HepG2 (cell line): ENCODE measurements around the gene MED19.

Experiments used
- CCAR2 ChIP-seq: fragments of 200-400 bp; formaldehyde crosslinking; optimal IDR thresholded peaks from 2 replicates; pipeline ENCODE3; 2018; ENCODE audit warnings: low read depth, mild to moderate bottlenecking, low read length, moderate library complexity
- EZH2 ChIP-seq: conservative IDR thresholded peaks from 2 replicates; pipeline ENCODE4 v1.6.1; 2012; ENCODE audit warnings: mild to moderate bottlenecking, low read depth, low read length, moderate library complexity
- KAT8 ChIP-seq: IDR thresholded peaks from 2 replicates; pipeline ENCODE4 v1.6.1; 2016; ENCODE audit warnings: missing genetic modification reagents, missing compliant biosample characterization
- KDM5A ChIP-seq: fragments of 200-600 bp; sonication (generic); IDR thresholded peaks from 2 replicates; pipeline ENCODE4 v1.7.0; 2018; ENCODE audit warnings: antibody characterized with exemption, mild to moderate bottlenecking, low read length, borderline replicate concordance
- MAFG ChIP-seq: sonication (generic); formaldehyde crosslinking; IDR thresholded peaks from 2 replicates; pipeline ENCODE4 v1.5.1; 2020; ENCODE audit warnings: mild to moderate bottlenecking, missing genetic modification reagents
- MED13 ChIP-seq: sonication (generic); formaldehyde crosslinking; IDR thresholded peaks from 2 replicates; pipeline ENCODE4 v1.5.0; 2020; ENCODE audit warnings: missing genetic modification reagents
- SETDB1 ChIP-seq: sonication (generic); formaldehyde crosslinking; IDR thresholded peaks from 2 replicates; pipeline ENCODE4 v1.5.1; 2020; ENCODE audit warnings: missing genetic modification reagents, mild to moderate bottlenecking, borderline replicate concordance
- ZNF224 ChIP-seq: sonication (generic); formaldehyde crosslinking; IDR thresholded peaks from 2 replicates; pipeline ENCODE4 v1.5.0; 2020; ENCODE audit warnings: mild to moderate bottlenecking, missing genetic modification reagents
- ZNF598 ChIP-seq: sonication (generic); formaldehyde crosslinking; IDR thresholded peaks from 2 replicates; pipeline ENCODE4 v1.5.1; 2020; ENCODE audit warnings: mild to moderate bottlenecking, missing genetic modification reagents, borderline replicate concordance
- TF ChIP-seq, protein P1 (sequence below): sonication (generic); formaldehyde crosslinking; IDR thresholded peaks from 2 replicates; pipeline ENCODE4 v1.5.0; 2020; ENCODE audit warnings: mild to moderate bottlenecking, missing genetic modification reagents, moderate library complexity
- TF ChIP-seq, protein P2 (sequence below): sonication (generic); formaldehyde crosslinking; IDR thresholded peaks from 2 replicates; pipeline ENCODE4 v1.5.0; 2020; ENCODE audit warnings: mild to moderate bottlenecking, missing genetic modification reagents
- TF ChIP-seq, protein P3 (sequence below): sonication (generic); formaldehyde crosslinking; IDR thresholded peaks from 2 replicates; pipeline ENCODE4 v1.4.0; 2020; ENCODE audit warnings: low read depth, mild to moderate bottlenecking, missing genetic modification reagents

DNA sequence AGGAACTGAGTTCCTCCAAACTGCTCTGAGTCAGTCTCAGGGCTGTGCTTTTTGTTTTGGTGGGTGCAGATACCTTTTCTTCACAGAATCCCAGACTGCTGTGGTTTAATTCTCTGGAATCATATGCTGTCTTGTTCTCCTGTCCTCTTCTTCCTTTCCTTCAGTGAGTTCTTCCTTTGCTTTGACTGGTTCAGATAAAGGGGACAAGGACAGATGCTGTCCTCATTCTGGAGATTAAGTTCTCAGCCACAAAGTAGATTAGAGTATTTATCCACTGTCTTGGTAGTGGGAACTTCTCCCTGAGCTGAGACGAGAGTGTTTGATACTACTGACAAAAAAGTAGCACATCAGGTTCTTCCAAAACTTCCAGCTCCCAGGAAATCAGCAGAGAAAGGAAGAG is 30.8 kb downstream of the MED19 start:
- TF ChIP-seq MED13 (CRISPR knock-in tag) = no peak
- no peak for TF ChIP-seq CCAR2
- TF ChIP-seq EZH2 = no peak
- TF ChIP-seq, protein P1, sequence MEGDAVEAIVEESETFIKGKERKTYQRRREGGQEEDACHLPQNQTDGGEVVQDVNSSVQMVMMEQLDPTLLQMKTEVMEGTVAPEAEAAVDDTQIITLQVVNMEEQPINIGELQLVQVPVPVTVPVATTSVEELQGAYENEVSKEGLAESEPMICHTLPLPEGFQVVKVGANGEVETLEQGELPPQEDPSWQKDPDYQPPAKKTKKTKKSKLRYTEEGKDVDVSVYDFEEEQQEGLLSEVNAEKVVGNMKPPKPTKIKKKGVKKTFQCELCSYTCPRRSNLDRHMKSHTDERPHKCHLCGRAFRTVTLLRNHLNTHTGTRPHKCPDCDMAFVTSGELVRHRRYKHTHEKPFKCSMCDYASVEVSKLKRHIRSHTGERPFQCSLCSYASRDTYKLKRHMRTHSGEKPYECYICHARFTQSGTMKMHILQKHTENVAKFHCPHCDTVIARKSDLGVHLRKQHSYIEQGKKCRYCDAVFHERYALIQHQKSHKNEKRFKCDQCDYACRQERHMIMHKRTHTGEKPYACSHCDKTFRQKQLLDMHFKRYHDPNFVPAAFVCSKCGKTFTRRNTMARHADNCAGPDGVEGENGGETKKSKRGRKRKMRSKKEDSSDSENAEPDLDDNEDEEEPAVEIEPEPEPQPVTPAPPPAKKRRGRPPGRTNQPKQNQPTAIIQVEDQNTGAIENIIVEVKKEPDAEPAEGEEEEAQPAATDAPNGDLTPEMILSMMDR = no peak
- TF ChIP-seq KDM5A = no peak
- no peak for TF ChIP-seq ZNF224 (CRISPR knock-in tag)
- no peak for TF ChIP-seq KAT8 (CRISPR knock-in tag)
- TF ChIP-seq, protein P2, sequence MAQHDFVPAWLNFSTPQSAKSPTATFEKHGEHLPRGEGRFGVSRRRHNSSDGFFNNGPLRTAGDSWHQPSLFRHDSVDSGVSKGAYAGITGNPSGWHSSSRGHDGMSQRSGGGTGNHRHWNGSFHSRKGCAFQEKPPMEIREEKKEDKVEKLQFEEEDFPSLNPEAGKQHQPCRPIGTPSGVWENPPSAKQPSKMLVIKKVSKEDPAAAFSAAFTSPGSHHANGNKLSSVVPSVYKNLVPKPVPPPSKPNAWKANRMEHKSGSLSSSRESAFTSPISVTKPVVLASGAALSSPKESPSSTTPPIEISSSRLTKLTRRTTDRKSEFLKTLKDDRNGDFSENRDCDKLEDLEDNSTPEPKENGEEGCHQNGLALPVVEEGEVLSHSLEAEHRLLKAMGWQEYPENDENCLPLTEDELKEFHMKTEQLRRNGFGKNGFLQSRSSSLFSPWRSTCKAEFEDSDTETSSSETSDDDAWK (CRISPR knock-in tag) = no peak
- no peak for TF ChIP-seq ZNF598 (CRISPR knock-in tag)
- TF ChIP-seq, protein P3, sequence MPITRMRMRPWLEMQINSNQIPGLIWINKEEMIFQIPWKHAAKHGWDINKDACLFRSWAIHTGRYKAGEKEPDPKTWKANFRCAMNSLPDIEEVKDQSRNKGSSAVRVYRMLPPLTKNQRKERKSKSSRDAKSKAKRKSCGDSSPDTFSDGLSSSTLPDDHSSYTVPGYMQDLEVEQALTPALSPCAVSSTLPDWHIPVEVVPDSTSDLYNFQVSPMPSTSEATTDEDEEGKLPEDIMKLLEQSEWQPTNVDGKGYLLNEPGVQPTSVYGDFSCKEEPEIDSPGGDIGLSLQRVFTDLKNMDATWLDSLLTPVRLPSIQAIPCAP (CRISPR knock-in tag) = no peak
- TF ChIP-seq SETDB1 = no peak
- TF ChIP-seq MAFG (CRISPR knock-in tag) = no peak
